ENCODE measurements around the gene CALM1. TPM values are rescaled to one million over a fixed set of nuclear protein-coding genes. Genes with fewer than 3 reads are reported as not detected.
A peak's percentile ranks its signal among the peaks of the same experiment; 100 is the strongest.

The CALM1 gene
- total and polyA plus RNA-seq, 2 experiments from 2014 or later = 74.6 to 236 TPM

DNA sequence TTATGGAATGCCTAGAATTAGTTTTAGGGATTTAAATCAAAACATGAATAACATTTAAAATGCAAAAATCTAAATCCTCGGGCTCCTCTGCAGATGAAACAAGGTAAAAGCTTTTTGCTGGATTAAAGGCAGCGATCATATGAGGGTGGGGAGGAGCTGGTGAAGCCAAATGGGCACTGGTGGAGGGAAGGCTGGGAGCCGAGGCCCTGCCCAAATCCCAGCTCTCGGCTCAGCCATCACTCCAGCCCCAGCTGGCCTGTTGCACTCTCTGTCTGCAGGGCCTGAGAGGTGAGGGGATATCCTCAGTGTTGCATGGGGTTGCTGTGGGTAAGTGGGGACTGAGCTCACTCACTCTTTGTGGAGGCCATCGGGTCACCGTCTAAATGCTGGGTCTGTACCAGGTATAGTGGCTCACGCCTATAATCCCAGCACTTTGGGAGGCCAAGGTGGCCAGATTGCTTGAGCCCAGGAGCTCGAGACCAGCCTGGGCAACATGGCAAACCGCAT, 28.6 kb downstream of the CALM1 start:
- H3K36me3 ChIP-seq = no peaks in the 10 kb centered on the region
- no peak overlapping the region for H3K27ac ChIP-seq
- H3K4me3 ChIP-seq = no peak overlapping the region
- TF ChIP-seq, protein P1, sequence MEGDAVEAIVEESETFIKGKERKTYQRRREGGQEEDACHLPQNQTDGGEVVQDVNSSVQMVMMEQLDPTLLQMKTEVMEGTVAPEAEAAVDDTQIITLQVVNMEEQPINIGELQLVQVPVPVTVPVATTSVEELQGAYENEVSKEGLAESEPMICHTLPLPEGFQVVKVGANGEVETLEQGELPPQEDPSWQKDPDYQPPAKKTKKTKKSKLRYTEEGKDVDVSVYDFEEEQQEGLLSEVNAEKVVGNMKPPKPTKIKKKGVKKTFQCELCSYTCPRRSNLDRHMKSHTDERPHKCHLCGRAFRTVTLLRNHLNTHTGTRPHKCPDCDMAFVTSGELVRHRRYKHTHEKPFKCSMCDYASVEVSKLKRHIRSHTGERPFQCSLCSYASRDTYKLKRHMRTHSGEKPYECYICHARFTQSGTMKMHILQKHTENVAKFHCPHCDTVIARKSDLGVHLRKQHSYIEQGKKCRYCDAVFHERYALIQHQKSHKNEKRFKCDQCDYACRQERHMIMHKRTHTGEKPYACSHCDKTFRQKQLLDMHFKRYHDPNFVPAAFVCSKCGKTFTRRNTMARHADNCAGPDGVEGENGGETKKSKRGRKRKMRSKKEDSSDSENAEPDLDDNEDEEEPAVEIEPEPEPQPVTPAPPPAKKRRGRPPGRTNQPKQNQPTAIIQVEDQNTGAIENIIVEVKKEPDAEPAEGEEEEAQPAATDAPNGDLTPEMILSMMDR (IDR thresholded peaks at IDR 0.05; ENCODE audit: low read depth, low read length) = no peak
- no peaks in the 10 kb centered on the region for H3K9me3 ChIP-seq (ENCODE audit: low read depth)
- H3K27me3 ChIP-seq = peaks cover 6% of the 10 kb centered on the region
- no peaks in the 10 kb centered on the region for H3K4me1 ChIP-seq (ENCODE audit: low read depth)
- no peak for DNase-seq (ENCODE audit: low read depth in 1 of 2, low spot score in 1 of 2)

DNA sequence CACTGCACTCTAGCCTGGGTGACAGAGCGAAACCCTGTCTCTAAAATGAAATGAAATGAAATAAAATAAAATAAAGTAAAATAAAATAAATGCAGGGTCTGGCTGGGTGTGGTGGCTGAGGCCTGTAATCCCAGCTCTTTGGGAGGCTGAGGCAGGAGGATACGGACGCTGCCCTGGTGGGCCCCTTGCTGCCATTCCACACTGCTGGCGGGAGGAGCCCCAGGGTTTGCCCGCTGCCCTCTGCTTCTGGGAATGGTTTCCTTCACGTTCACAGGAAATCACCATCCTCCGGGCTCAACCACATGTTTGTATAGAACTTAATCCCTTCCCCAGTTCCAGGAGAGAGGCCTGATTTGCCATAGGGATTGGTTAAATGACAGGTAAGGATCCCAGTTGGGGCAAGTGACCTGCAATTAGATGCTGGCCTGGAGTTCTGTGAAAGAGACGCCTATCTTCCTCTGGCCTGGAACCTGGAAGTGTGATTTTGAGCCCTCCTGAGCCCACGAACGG, 29.3 kb downstream of the CALM1 start:
- Histone ChIP-seq H3K4me1 (ENCODE audit: low read depth) (no peaks in the 10 kb centered on the region), H3K27me3 (peaks cover 6% of the 10 kb centered on the region), H3K9me3 (ENCODE audit: low read depth) (no peaks in the 10 kb centered on the region), H3K27ac (no peak overlapping the region), H3K36me3 (no peaks in the 10 kb centered on the region), H3K4me3 (no peak overlapping the region)
- DNase-seq (ENCODE audit: low read depth in 1 of 2, low spot score in 1 of 2) = no peak
- TF ChIP-seq, protein P1 (IDR thresholded peaks at IDR 0.05; ENCODE audit: low read depth, low read length) = no peak

DNA sequence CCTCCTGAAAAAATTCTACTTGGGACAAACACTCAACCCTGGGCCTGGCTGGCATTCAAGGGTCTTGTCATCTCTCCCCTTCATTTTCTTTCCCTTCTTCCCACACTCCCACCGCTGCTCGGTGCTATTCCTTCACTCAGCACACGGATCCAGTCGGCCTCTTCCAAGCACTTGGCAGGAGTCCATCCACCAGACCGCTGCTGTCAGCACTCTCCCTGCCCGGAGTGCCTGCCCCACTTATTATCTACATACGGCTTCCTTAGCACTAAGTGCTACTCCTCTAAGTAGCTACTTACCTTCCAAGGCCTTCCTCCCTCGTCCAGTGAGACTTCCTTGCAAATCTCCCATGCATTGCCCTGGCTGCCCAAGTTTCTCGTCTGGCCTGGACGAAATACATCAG, 29.8 kb downstream of the CALM1 start:
- Histone ChIP-seq H3K9me3 (ENCODE audit: low read depth) (no peaks in the 10 kb centered on the region), H3K4me1 (ENCODE audit: low read depth) (no peaks in the 10 kb centered on the region), H3K4me3 (no peak overlapping the region), H3K27me3 (peaks cover 6% of the 10 kb centered on the region), H3K36me3 (no peaks in the 10 kb centered on the region), H3K27ac (no peak overlapping the region)
- peak; percentile 61 to 90 for DNase-seq (ENCODE audit: low read depth in 1 of 2, low spot score in 1 of 2)
- TF ChIP-seq, protein P1 (IDR thresholded peaks at IDR 0.05; ENCODE audit: low read depth, low read length) = no peak

DNA sequence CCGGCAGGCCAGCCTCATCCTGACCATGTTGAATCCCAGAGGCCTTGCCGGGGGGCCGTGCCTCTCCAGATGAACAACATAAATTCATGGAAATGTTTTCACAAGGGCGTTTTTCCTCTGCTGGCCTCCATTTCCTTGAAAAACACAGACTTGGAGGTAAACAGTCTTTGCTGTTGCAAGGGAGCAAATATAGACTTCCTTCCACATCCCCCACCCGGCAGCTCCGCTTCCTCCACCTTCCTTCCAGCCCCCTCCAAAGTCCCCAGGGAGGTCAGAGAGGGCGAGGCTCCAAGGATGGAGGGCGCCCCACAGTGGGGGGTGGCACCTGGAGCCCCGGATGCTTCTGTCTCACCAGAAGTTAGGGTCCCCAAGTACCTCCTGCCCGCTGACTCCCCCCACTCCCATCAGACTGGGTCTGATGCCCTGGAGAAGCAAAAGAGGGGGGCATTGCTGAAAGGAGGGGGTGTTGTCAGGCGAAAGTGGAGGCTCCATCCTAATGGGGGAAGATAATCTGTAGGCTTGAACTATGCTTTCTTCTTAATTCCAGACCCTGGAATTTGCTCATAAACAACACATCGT, 31.1 kb downstream of the CALM1 start:
- no peak overlapping the region for H3K4me3 ChIP-seq
- H3K27me3 ChIP-seq = peaks cover 6% of the 10 kb centered on the region
- TF ChIP-seq, protein P1 (IDR thresholded peaks at IDR 0.05; ENCODE audit: low read depth, low read length) = no peak
- no peak overlapping the region for H3K27ac ChIP-seq
- H3K36me3 ChIP-seq = no peaks in the 10 kb centered on the region
- H3K9me3 ChIP-seq (ENCODE audit: low read depth) = no peaks in the 10 kb centered on the region
- H3K4me1 ChIP-seq (ENCODE audit: low read depth) = no peaks in the 10 kb centered on the region
- no peak for DNase-seq (ENCODE audit: low read depth in 1 of 2, low spot score in 1 of 2)

DNA sequence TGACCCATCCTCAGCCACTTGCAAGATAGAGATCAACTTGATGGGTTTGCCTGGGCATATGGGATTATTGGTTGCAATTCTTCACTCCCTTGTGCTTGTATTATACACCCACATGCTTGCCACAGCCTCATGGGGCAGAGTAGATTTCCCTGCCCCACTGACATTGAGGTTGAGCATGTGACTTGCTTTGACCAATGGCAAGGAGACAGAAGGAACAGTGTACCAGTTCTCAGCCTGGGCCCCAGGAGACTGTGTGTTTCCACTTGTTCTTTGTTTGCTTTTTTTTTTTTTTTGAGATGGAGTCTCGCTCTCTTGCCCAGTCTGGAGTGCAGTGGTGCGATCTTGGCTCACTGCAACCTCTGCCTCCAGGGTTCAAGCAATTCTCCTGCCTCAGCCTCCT, 31.8 kb downstream of the CALM1 start:
- TF ChIP-seq, protein P1 (IDR thresholded peaks at IDR 0.05; ENCODE audit: low read depth, low read length) = no peak
- Histone ChIP-seq H3K36me3 (no peaks in the 10 kb centered on the region), H3K4me1 (ENCODE audit: low read depth) (no peaks in the 10 kb centered on the region), H3K4me3 (no peak overlapping the region), H3K27me3 (peaks cover 6% of the 10 kb centered on the region), H3K9me3 (ENCODE audit: low read depth) (no peaks in the 10 kb centered on the region), H3K27ac (no peak overlapping the region)
- no peak for DNase-seq (ENCODE audit: low read depth in 1 of 2, low spot score in 1 of 2)

Data from cardiac muscle cell (in vitro differentiated cells and primary cell).